ENCODE data around the gene C12orf75.
"Not testable (repeated sequence)": the region's sequence is repeated elsewhere in the genome, so short reads cannot be mapped to it uniquely, and the experiment has no call there.

Gene C12orf75

GRCh38 chr12:105384220-105384619 is 53.7 kb downstream of the C12orf75 start:
- no peak for DNase-seq

GRCh38 chr12:105384916-105385535 is 54.5 kb downstream of the C12orf75 start:
- DNase-seq, result no peak

GRCh38 chr12:105386431-105386830 is 55.9 kb downstream of the C12orf75 start:
- DNase-seq, result no peak

GRCh38 chr12:105391231-105391630 is 60.7 kb downstream of the C12orf75 start:
- DNase-seq, result no peak

- DNase-seq, result no peak
Observed at GRCh38 chr12:105393587-105393986, 63.1 kb downstream of the C12orf75 start.

DNA sequence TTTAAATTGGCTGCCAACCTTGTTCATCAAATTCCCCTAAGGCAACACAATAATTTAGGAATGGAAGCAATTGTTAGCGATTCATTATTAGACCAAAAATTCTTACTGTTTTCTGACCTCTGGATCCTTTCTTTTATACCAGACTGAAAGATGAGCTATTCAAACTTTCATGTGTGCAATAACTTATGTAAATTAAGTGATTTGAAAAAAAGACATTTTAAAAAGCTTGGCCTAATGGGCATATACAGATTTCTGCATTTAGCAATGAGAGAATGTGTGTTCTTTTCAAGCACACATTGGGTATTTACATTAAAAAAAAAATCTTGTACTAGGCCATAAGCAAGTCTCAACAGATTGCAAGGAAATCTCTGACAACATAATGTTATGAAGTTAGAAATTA is 65.5 kb downstream of the C12orf75 start:
- DNase-seq, result no peak

DNA sequence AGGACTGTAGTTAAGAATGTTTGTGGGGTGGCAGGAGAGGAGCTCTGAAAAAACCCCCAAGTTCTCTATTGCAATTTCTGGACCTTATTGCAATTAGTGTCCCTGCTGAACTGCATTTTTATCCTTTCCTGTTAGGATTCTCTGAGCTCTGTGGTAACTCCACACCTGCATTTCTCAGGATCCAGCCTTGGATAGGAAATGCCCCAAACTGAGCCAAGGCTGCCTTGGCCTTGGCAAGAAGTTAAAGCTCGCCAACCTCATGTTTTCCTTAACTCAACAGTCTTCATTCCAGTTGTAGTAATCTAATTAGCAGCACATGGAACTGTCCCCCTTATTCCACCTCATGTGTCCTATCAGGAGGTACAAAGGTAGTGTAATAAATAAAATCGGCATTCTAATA is 66.5 kb downstream of the C12orf75 start:
- no peak for DNase-seq

DNA sequence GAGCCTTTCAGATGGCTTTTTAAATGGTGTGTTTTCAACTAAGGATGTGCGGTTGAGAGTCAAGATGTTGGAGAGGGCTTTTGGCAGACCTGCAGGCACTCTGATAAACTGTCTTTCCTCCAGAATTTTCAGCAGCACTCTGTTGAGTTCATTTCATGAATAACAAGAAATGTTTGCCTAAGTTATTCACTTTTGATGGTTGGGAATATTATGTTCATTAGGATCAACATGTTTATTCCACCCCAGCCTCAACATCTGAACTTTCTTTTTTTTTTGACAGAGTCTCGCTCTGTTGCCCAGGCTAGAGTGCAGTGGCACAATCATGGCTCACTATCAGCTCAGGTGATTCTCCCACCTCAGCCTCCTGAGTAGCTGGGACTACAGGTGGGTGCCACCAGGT is 68.4 kb downstream of the C12orf75 start:
- no peak for DNase-seq

DNA sequence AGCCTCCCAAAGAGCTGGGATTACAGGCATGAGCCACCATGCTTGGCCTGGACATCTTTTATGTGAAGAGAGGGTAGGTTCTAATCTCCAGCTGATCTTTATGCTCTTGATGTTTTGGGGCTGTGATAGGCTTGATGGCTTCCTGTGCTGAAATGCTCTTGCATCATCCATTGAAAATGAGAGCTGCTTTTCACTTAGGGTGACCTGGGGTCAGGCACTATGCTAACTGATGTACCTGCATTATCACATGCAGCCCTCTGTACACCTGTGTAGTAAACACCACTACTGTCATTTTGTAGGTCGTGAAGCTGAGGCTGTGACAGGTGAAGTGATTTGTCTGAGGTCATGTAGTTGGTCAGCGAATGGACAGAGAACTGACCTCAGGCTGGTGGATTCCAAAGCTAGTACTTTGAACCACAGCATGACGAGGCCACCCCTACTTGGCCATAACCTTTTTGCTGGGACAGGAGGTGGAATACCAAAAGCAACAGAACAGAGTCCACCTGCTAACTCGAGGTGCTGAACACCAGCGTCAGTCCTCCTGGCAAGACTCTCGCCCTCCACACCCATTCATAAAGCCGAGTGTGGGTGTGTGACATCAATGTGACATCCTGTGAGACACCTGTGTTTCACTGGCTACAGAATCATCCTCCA is 69.1 kb downstream of the C12orf75 start:
- DNase-seq, result no peak

GRCh38 chr12:105400227-105400626 is 69.7 kb downstream of the C12orf75 start:
- no peak for DNase-seq

DNA sequence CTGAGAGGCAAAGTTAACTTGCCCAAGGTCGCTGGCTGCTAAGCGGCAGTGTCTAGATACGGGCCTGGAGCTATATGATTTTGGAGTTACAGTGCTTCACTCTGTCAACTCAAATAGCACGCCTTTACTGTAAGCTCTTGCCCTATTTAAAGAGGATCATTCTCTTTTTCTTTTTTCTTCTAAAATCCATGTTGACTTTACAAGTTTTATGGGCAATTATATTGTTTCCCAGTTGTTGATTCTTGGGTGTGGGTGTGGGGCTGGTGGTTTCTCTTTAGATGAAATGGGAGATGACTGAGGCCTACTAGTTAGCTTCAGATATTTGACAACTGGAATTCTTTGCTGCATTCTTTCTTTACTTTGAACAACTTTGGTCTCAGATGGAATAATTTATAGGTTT is 70.7 kb downstream of the C12orf75 start:
- DNase-seq, result no peak

DNA sequence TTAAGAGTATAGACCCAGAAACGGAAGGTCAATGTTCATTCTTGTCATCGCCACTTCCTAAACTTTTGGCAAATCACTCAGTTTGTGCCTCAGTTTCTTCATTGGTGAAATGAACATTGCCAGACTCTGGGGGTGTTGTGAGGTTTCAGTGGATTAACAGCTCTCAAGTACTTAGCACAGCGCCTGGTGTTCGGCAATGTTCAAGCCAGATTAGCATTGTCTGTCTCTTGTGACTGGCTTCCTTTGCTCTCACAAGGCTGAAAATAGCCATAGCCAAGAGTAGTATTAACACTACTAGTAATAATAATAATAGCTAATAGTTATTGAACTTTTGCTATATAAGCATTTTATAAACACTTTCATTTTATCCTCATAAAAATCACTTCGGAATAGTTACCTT is 71.9 kb downstream of the C12orf75 start:
- DNase-seq, result no peak

DNA sequence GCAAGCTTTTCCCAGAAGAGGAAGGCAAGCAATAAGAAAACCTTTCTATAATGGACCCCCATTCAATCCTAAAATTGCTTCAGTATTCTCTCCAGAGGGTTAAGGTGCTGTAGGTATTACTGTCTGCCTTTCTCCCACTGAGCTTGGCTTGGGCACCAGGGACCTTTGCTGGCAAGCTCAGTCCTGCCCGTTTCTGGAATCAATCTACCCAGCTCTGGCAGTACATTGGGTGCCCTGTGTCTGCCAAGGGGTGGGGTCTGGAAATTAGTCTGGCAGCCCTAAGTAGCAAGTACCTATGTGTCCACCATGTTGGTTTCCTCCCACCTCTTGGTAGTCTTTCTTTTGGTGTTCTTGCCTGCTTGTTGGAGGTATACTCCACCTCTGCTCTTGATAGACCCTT is 72.6 kb downstream of the C12orf75 start:
- no peak for DNase-seq

GRCh38 chr12:105404134-105404533 is 73.6 kb downstream of the C12orf75 start:
- DNase-seq, result not testable (repeated sequence)

DNA sequence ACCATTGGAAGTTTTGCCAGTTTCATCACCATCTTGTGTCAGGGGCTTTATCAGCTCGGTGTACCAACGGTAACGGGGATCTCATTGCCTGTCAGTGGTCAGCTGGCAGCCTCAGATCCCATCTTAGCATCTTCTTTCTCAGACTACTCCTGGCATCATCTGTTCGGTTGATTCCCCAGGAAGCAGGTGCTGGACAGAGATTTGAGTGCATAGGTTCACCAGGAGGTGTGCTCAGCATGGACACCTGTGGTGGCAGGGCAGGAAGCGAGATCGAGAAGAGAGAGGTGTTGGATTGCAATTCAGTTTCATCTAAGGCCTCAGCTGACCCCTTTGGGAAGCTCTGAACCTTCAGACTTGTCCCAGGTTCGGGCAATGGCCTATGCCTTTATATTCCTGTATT is 76.0 kb downstream of the C12orf75 start:
- no peak for DNase-seq

GRCh38 chr12:105409279-105409678 is 78.8 kb downstream of the C12orf75 start:
- no peak for DNase-seq

DNA sequence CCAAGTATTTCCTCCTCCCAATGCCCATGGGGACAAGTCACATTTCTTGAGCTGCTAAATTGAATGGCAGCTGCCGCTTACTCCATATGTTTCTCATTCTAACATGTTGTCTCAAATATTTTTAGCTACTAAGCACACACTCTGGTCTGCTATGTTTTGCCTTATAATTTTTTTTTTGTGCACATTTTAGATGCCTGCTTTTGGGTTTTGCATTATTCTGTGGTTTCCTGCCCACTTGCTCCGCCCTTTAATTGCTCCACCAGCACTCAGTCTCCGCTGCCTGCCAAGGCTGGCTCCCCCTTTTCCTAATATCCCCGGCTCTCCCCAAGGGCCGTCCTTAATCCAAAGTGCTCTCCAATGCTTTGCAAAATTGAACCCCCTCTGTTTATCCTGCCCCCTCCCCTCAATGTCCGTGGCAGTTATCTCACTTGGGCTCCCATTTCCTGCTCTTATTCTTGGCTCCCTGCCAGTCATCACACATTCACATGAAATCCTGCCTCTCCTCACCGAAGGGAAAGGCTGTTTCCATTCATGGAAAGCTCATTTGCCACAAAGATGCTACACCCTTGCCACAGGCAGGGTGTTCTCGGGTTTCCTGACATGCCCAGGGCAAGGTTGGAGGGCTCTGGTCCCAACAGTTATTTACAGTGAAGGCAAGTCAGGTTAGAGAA is 79.4 kb downstream of the C12orf75 start:
- DNase-seq, result peak; percentile 85

DNA sequence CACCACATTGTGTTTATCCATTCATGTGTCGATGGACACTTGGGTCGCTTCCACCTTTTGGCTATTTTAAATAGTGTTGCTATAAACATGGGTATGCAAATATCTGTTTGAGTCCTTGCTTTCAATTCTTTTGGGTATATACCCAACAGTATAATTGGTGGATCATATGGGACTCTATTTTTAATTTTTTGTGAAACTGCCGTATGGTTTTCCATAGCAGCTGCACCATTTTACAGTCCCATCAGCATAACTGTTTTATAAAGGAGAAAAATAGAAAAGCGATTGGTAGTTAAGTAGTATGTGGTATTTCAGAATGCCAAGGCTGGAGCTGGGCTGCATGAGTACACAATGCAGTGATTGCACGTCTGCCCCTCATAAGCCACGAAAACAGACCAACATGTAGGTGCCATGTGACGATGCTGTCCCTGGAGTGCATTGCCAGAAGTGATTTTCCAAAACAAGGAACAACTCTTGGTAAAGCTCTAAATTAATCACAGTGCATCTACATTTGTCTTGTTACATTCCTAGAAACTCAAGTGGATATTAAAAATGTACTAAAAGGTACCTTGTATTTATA is 83.5 kb downstream of the C12orf75 start:
- no peak for DNase-seq

DNA sequence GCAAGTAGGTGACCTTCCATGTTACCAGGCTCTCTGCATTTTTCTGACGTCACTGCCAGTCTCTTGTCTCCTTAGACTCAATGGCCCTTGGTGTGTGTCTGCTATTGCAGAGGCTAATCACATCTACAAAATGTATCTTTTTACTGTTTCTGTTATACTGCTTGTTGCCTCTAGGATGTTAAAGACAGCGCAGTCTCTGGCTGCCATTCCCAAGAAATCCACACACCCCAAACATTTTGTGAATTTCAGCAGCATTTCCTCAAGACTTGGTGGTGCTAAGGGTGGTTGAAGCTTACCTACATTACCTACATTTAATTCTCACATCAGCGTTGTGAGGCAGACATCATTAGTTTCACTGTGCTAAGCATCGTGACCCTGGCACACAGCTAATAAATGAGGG is 87.2 kb downstream of the C12orf75 start:
- no peak for DNase-seq

- no peak for DNase-seq
Observed at GRCh38 chr12:105418229-105418628, 87.7 kb downstream of the C12orf75 start.

DNA sequence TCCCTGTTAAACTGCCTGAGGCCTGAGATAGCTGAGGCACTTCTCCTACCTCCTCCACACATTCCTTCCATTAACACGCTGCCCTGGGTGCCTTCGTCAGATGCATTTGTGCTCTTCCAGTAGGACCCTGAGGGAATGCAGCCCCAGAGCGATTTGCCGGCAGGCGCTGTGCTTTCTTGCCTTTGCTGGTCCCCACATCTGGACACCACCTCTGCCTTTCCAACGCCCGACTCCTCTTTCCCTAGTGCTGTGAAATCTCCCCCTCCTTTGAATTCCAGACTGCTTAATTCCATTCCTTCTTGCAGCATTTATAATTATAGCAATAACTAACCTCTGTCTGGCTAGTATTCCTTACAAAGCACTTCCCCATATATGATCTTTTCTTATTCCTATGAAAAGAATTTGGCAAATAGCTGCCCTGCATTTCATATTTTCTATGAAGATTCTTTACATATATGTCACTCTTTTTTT is 88.4 kb downstream of the C12orf75 start:
- no peak for DNase-seq

GRCh38 chr12:105419606-105420005 is 89.1 kb downstream of the C12orf75 start:
- no peak for DNase-seq

GRCh38 chr12:105420046-105420445 is 89.6 kb downstream of the C12orf75 start:
- no peak for DNase-seq

- peak; percentile 59 for DNase-seq
Observed at GRCh38 chr12:105420659-105421240, 90.3 kb downstream of the C12orf75 start.

Data from NCI-H2029 (cell line).